Activated effector memory CD4-positive, alpha-beta T cell treated with anti-CD3 and anti-CD28 coated beads, Interleukin-2, amount 50 U/mL, for 16 hours (primary cell): Measurements from ENCODE around the gene ITGAE.

Source experiments
- DNase-seq: peaks from one replicate; pipeline ENCODE4 v3.0.0-alpha.2; 2020

Gene ITGAE

DNA sequence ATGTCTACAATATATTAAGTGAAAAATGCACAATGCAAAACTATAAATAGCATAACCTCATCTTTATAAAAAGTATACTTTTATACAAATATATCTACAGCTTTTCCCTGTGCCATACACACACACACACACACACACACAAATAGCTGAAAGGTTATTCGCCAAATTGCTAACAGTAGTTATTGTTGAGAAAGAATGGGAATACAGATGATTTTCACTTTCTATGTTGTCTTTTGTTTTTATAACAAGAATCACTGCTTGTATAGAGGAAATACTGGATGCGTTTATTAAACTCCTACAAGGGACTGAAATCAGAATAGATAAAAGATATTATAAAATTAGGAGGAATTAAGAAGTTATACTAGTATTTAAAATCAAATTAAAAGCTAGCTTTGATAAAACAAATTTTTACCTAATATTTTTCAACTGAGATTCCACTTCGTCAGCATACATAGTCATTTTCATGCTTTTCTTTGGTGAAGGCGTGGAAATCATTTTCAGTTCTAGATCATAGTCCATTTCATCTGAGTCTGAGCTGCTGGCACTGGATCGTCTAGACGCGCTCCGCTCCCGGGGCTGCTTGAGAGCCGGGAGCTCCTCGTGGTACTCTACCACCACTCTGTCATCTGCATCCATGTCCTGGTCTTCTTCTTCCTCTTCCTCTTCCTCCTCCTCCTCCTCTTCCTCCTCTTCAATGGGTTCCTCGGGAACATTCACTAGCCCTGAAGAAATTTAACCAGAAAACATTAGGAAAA is 17.0 kb upstream of the ITGAE start:
- DNase-seq: no peak

DNA sequence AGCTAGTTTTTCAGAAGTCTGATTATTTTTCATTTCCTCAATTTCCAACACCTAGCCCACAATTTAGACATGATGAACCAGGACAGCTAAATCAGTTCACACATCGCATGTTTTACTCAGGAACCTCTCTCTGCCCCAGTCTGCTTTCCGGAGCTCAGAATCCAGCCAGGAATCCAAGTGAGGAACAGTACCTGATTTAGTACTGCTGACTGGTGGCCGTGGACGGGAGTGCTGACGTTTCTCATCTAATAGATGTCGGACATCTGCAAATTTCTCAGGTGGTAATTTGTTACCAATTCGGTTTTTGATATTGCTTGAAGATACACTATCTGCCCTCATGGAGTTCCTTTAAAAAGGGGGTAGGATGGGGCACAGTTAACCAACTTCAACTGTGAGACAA is 14.9 kb upstream of the ITGAE start:
- DNase-seq: no peak

DNA sequence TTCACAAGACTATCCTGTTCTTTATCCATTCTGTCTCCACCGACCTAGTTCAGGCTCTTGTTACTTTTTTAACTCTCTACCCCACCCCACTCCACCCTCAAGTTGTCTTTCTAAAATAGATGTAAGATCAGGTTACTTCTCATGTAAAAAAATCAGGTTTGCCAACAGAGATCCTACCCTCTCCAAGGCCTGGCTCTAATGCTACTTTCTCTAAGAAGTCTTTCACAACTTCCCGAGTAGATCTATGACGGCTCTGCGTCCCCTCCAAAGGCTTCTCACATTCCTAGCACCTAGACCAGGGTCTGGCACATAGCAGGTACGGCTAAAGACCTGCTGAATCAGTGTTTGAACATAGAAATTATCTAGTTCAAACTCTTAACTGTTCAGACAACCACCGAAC is 14.1 kb upstream of the ITGAE start:
- DNase-seq: no peak

DNA sequence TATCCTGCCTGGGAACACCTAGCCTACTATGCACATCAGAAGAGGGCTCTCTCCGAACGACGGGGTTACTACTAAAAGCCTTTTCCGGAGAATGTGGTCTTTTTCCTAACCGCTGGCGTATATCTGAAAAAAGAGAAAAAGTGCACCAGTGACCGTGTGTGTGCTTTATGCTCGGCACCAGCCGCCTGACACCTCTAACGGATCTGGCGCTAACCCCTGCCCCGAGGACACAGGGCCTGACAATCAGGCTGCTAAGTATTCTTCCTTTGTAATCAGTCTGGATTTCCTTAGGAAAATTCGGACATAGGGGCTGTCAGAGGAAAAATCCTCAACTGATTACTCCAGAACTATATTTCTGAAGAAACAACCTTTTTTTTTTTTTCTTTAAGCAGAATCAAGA is 13.4 kb upstream of the ITGAE start:
- DNase-seq: no peak

DNA sequence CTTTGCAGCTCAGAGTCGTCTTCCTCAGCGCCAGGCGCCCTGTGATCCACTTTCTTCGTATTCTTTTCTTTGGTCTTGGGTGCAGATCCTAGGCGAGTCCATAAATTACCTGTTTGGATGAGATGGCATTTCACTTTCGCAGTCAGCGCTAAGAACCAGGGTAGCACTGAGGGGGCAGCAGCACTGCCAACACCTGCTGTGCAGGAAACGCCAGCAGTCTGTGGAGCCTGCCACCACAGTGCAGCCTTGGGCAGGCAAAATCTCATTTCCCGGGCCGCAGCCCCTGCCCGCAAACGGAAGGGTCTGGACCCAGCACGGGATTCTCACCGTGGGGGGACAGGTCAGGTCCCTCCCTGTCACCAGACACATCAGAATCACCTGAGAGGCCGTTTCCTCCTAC is 12.2 kb upstream of the ITGAE start:
- no peak for DNase-seq

DNA sequence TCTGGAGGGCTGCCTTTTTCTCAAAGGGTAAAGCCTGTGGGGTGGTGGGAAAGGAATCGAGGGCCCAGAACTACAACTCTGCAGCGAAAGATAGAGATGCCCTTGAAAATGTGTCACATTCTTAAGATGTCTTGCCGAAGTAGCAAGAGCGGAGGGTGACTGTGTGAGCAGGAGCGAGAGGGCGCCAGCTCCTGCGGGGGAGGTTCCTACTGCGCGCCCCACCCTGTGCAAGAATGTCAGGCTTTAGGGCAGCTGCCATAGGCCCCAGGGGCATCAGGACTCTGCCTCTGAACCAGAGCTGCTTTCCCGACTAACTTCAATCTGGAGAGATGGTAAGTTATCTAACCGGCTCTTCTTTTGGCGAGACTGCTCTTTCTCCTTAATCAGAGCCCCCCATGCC is 11.8 kb upstream of the ITGAE start:
- DNase-seq: no peak

DNA sequence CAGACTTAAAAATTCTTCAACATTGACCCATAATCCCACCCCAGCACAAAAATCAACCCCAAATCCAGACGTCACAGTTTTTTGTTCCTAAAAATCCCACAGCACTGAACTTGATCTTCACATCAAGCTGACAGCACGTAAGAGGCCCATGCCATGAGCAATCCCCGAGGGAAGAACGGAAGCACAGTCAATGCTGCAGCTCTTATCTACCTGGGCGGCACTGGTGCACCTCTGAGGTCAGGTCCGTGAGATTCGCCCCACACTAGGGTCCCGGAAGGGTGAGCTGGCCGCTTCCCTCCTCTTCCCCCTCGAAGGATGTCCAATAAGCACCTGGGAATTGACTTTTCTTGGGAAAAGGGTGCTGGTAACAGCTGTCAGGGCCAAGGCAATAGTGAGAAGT is 11.3 kb upstream of the ITGAE start:
- DNase-seq: no peak

DNA sequence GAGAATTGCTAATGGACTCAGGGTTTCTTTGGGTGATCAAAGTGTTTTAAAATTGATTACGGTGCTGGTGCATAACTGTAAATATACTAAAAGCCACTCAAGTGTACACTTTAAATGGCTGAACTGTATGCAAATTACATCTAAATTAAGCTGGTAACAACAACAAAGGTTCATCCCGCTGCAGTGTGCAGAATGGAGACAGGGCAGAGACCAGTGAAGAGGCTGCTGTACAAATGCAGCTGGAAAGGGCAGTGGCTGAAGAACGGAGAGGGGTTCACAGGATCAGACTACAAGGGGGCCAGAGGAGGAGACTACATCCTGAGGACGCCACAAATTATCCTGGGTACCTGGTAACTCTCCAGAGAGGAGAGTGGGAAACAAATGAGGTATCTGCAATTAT is 9.0 kb upstream of the ITGAE start:
- no peak for DNase-seq

DNA sequence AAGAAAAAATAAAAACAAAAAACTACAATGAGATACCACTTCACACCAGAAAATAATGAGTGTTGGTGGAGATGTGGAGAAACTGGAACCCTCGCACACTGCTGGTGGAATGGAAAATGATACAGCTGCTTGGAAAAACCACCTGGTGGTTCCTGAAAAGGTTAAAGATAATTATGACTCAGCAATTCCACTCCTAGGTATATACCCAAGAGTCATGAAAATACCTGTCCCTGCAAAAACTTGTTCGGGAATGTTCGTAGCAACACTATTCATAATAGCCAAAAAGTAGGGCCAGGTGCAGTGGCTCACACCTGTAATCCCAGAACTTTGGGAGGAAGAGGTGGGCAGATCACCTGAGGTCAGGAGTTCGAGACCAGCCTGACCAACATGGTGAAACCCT is 8.1 kb upstream of the ITGAE start:
- DNase-seq: no peak

DNA sequence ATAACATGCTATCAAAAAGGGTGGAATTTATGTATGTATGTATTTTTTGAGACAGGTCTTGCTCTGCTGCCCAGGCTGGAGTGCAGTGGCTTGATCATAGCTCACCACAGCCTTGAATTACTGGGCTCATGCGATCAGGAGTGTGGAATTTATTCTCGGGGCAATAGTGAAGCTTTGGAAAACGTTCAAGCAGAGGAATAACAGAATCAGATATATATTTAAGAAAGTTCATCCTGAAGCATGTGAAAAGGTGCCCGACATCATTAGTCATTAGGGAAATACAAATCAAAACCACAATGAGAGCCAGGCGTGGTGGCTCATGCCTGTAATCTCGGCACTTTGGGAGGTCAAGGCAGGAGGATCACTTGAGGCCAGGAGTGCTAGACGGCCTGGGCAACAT is 7.7 kb upstream of the ITGAE start:
- no peak for DNase-seq

DNA sequence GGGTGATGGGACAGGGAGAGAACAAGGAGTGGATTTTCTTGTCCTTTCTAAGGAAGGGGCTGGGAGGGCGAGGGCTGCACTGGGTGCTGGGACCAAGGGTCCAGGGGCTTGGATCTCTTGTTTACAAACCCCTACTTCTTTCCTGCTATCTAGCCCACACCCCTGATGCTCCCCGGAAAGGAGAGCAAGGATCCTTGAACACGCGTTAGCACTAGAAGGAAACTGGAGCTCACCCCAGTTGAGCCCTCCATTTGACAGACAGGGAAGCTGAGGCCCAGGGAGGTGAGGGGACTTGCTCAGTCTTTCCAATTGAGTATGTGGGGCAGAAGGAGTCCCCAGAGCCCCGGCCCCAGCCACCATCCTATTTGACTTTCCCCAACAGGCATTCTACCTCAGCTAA is 4.6 kb upstream of the ITGAE start:
- no peak for DNase-seq

DNA sequence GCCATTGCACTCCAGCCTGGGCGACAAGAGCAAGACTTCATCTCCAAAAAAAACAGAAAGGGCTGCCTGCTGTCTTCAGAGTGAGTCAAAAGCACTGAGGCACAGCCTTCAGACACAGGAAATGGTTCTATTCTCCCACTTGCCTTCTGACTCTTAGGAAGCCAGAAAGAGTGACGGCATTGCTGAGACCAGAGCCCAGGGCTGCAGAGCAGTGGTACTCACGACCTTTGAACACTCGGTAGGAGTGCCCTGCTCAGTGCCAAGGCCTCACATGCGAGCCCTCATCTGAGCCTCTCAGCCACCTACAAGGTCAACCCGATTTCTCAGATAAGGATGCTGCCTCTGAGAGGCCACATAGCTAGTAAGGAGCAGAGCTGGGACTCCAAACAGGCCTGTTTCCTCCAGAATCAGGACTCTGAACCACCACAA is 3.5 kb upstream of the ITGAE start:
- no peak for DNase-seq

DNA sequence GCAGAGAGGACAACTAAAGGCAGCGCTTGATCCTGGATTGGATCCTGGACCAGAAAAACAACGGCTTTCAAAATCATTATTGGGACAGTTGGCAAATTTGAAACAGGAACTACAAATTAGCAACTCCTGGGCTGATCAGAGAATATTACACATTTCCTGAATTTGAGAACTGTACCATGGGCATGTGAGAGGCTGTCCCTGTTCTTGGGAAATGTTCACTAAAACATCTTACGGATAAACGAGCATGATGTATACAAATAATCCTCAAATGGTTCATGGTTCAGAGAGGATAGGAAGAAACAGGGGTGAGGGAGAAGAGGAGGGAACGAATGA is 2.3 kb upstream of the ITGAE start:
- DNase-seq: no peak

DNA sequence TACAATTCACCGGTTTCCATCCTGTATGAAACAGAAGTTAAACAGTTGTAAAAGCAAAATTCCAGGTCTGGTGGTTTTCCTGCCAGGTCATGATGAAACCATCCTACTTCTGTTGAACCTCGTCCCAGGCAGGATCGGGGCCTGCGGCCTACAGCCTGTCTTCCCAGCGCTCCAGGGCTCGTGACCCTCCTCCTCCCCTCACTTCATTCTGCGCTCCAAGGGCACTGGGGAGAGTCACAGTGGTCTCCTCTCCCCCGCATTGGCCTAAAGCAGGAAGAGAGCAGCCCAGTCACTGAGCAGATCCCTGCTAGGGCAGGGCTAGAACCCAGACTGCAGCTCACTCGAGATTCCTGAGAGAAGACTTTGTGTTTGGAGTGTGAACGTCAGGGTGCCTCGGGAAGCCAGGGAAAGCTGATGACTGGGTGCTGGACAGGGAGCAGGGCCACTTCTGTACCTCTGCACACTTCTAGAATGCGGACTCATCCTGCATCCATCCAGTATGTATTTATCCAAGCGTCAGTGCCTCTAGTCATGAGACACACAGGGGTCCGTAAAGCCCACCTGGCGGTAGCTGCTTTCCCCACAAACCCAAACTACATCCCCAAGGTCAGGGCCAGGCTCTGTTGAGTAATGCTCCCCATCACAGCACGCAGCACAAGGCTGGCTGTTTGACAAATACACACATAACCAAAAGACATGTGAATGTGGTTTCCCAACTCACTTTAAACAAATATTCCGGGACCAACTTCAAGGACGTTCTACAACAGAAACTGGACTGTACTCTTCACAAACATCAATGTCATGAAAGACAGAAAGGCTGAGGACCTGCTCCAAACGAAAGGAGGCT is 1.7 kb upstream of the ITGAE start:
- DNase-seq: no peak

DNA sequence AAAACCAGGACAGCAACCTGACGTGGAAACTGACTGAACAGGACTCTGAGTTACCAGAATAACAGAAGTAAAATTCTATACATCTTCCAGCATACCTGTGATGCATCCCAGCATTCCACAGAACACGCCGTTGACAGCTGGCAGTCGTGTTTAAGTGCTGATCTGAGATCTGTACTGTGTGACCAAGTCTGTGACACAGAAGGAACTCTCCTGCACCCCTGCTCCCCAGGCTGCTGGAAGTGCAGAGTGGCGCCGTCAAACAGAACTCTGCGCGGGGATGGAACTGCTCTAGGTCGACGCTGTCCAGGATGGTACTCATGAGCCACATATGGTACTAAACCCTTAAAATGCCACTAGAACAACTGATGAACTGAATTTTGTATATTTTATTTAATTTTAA is 804 bp upstream of the ITGAE start:
- DNase-seq: no peak

DNA sequence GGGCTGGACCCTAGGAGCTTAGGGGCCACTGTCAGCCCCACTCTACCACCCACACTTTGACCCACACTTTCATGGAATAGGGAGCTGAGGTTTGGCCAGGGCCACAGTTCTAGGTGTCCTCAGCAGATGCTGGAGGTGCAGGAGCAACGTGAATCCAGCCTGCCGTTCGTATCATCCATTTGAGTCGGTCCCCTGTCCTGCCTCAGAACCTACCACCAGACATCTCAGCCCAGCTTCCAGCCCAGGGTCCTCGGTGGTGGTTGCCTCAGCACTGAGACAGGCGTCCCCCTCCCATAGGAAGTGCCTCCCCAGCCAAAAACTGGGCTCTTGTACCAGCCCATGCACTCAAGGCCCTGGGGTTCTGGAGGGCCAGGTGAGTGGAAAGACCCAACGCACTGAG is 359 bp upstream of the ITGAE start:
- no peak for DNase-seq

DNA sequence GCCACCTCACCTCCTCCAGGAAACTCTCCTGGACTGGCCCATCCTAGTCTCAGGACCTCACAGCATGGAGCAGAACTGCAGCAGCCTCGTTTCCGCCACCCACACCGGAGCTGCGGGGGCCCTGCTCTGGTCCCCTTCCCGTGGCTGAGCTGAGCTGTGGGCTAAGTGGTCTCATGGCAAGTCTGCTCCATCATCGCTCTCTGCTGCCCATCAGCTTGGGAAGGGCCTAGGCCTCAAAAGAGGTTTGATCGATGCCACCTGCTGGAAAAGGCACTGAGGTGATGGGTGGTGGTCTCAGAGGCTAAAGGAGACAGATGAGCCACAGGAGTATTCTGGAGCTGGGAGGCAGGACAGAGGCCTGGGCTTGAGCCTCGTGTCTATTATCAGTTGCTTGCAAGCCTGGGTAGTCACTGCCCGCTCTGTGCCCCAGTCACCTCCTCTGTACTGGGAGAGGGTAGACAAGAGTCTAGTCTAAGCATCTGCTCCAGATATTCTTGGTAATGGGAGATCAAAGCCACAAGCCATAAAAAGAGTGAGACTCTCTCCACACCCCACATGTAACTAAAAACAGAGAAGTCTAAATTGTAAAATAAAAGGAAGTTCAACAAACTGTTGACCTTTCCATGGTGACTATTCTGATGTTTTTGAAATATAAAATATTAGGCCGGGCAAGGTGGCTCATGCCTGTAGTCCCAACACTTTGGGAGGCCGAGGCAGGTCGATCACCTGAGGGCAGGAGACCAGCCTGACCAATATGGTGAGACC is 1.6 kb downstream of the ITGAE start:
- DNase-seq: no peak

DNA sequence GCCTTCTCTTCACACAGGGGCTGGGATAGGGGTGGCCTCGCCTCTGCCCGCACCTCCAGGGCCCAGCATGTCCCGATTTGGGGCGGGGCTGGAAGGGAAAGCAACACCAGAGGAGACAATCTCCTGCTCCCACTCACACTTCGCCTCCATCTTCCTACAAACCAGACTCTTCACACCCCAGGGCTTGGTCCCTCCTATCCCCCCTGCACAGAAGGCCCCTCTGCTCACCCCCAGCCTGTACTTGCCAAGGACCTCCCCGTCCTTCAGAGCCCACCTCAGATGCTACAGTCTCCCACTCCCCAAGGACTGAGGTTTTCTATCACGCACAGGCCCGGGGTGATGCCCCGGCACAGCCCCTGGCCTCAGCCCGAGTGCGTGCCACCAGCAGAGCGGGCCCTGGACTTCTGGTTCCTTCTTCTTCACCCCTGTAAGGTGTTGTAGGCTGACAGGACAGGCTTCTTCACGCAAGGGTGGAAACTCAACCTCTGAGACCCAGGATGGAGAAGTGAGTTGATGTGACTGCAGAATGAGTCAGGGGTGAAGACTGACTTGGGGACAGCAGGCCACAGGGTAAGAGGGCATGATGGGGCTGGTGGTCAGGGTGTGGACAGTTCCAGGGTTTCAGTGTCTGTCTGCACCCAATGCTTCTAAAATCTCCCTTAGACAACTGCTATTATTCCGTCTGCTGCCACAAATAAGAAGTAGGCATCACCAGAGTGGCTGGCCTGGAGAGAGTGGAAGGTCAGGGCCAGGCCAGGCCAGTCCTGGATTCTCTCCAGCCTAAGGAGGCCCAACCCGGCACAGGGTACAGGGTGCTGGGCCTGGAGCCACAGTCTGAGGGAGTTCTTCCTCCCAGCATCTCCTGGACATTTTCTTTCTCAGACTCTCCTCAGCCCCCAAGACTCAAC is 2.5 kb downstream of the ITGAE start:
- no peak for DNase-seq

DNA sequence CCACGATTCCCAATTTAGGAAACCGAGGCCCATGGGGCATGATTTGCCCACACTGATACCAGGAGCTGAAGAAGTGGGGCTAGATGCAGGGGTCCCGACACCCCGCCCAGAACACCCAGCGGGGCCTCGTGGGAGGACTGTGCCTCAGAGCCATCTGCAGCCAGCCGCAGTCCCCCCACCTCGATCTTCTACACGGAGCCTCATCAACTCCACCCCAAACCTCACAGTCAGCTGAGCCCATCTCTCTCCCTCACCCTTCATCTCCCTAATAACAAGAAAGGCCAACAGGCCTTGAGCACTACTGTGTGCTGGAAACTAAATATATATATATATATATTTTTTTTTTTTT is 4.2 kb downstream of the ITGAE start:
- no peak for DNase-seq

DNA sequence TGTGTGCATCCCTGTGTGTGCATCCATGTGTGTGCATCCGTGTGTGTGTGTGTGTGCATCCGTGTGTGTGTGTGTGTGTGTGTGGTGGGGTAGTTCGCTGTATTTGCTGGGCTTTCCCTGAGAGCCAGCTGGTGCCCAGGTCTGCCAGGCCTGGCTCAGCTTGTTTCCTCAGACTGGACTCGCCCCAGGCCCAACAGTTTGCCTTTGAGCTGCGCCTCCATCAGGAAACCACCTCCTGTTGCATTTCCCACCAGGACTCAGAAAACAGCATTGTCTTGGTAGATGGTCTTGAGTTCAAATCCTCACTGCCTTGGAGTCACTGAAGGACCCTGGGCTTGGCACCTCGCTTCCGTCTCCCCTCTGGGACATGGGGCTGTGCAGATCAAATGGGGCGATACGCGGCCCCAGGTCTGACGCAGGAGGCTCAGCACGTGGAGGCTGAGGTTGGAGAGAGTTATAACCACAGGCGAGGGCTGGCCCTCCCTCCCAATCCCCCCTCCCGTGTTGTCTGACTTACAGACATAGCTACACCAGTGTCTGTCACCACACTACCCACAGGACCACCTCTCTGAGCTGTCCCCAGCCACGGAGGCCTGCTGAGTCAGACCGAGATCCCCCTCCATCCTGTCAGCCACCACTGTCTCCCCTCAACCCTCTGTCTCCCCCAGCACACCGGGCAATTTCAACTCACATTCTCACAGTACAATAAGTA is 4.7 kb downstream of the ITGAE start:
- DNase-seq: peak; percentile 89

DNA sequence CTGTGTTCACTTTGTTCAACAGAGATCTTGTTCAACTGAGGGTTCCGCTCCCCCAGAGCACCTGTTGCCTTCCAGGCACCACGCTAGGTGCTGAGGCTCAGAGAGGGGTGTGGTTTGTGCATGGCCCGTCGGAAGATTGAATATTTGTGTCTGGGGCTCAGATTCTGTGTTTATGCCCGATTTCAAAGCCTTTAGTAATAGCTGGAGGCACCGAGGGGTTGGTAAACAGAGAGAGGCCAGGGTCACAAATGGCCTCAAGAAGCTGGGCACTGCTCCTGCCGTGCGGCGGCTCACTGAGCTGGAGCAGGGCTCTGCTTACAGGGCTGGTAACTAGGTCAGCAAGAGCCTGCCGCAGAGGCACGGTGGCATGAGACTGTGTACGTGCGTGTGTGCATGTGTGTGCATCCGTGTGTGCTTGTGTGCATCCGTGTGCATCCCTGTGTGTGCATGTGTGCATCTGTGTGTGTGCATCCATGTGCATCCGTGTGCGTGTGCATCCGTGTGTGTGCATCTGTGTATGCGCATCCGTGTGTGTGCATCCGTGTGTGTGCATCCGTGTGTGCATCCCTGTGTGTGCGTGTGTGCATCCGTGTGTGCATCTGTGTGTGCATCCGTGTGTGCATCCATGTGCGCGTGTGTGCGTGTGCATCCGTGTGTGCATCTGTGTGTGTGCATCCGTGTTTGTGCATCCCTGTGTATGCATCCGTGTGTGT is 5.4 kb downstream of the ITGAE start:
- no peak for DNase-seq
